BJ (cell line): Measurements from ENCODE around the gene VTI1B. TPM values are rescaled to one million over a fixed set of nuclear protein-coding genes. Genes with fewer than 3 reads are reported as not detected.
"Not testable (repeated sequence)": the region's sequence is repeated elsewhere in the genome, so short reads cannot be mapped to it uniquely, and the experiment has no call there.

Source experiments
- CTCF ChIA-PET: fragments of 350-600 bp; formaldehyde crosslinking; extraction: SDS; loops from one replicate; lab custom pipeline; 2021; ENCODE audit warnings: antibody characterized with exemption, inconsistent platforms; lab: Yijun Ruan, JAX
- POLR2A ChIA-PET: fragments of 300-600 bp; sonication (Branson Sonifier 250); formaldehyde crosslinking; extraction: SDS; loops from one replicate; lab custom pipeline; 2021; ENCODE audit warnings: antibody characterized with exemption; lab: Charles Lee
- DNase-seq: peaks from one replicate; pipeline ENCODE4 v3.0.0-alpha.2; 2011; ENCODE audit warnings: low read depth
- H3K27me3 ChIP-seq: 2 replicates; pipeline ENCODE4 v1.6.0; 2011; ENCODE audit warnings: low read length; ENCODE audit not compliant: control insufficient read depth, insufficient read depth
- H3K36me3 ChIP-seq: 2 replicates; pipeline ENCODE4 v1.5.1; 2011; ENCODE audit warnings: low read length; ENCODE audit not compliant: control insufficient read depth, insufficient read depth
- H3K4me3 ChIP-seq: 2 replicates; pipeline ENCODE4 v1.5.1; 2011; ENCODE audit warnings: low read depth, mild to moderate bottlenecking, control low read depth, low read length
- polyA plus RNA-seq: library from polyadenylated mRNA; depleted of rRNA; stranded (reverse); fragments of >200 nt; gene quantifications from 2 replicates; pipeline ENCODE4 v1.2.3, GENCODE V29; 2011
- TF ChIP-seq, protein P1 (sequence below): IDR thresholded peaks from 2 replicates; pipeline ENCODE4 v1.5.1; 2011; ENCODE audit warnings: low read depth, mild to moderate bottlenecking, control low read depth, inconsistent platforms, low read length, moderate library complexity; ENCODE audit not compliant: insufficient read depth

The VTI1B gene
- polyA plus RNA-seq, 1 experiment, result 66.2 TPM

GRCh38 chr14:67718265-67718664 is 43.8 kb upstream of the VTI1B start:
- H3K4me3 ChIP-seq, result no peak overlapping the region
- CTCF ChIA-PET, result interaction anchor here (1.0 kb wide), 1 partner anchor 134 kb away, joined by 3 read pairs; no protein-coding TSS in a partner anchor
- no peak for DNase-seq
- POLR2A ChIA-PET, result no interaction called here
- TF ChIP-seq, protein P1, sequence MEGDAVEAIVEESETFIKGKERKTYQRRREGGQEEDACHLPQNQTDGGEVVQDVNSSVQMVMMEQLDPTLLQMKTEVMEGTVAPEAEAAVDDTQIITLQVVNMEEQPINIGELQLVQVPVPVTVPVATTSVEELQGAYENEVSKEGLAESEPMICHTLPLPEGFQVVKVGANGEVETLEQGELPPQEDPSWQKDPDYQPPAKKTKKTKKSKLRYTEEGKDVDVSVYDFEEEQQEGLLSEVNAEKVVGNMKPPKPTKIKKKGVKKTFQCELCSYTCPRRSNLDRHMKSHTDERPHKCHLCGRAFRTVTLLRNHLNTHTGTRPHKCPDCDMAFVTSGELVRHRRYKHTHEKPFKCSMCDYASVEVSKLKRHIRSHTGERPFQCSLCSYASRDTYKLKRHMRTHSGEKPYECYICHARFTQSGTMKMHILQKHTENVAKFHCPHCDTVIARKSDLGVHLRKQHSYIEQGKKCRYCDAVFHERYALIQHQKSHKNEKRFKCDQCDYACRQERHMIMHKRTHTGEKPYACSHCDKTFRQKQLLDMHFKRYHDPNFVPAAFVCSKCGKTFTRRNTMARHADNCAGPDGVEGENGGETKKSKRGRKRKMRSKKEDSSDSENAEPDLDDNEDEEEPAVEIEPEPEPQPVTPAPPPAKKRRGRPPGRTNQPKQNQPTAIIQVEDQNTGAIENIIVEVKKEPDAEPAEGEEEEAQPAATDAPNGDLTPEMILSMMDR, result no peak
- no peaks in the 10 kb centered on the region for H3K36me3 ChIP-seq
- H3K27me3 ChIP-seq, result peaks cover 9% of the 10 kb centered on the region

- ChIA-PET POLR2A (no interaction called here), CTCF (no interaction called here)
- TF ChIP-seq, protein P1, result no peak
- Histone ChIP-seq H3K4me3 (no peak overlapping the region), H3K27me3 (peaks cover 9% of the 10 kb centered on the region), H3K36me3 (no peaks in the 10 kb centered on the region)
- DNase-seq, result no peak
These were observed 42.6 kb upstream of the VTI1B start for GRCh38 chr14:67717048-67717447.

GRCh38 chr14:67710209-67710608 is 35.8 kb upstream of the VTI1B start:
- peaks cover 1% of the 10 kb centered on the region; the same call in 1 of the 2 replicates for H3K27me3 ChIP-seq
- no peaks in the 10 kb centered on the region for H3K36me3 ChIP-seq
- POLR2A ChIA-PET, result interaction anchor here (0.7 kb wide), 1 partner anchor 72 kb away, joined by 4 read pairs; no protein-coding TSS in a partner anchor
- CTCF ChIA-PET, result interaction anchor here (1.1 to 2.2 kb wide), 2 partner anchors 11 to 281 kb away, joined by 3 to 7 read pairs; no protein-coding TSS in a partner anchor
- TF ChIP-seq, protein P1, result no peak
- no peak overlapping the region for H3K4me3 ChIP-seq
- no peak for DNase-seq

GRCh38 chr14:67709796-67710195 is 35.4 kb upstream of the VTI1B start:
- not testable (repeated sequence) for DNase-seq, H3K27me3 ChIP-seq, H3K36me3 ChIP-seq, H3K4me3 ChIP-seq
- ChIA-PET POLR2A (interaction anchor here (0.7 kb wide), 1 partner anchor 73 kb away, joined by 4 read pairs; no protein-coding TSS in a partner anchor), CTCF (interaction anchor here (1.1 to 2.2 kb wide), 2 partner anchors 12 to 281 kb away, joined by 3 to 7 read pairs; no protein-coding TSS in a partner anchor)

- H3K36me3 ChIP-seq, DNase-seq, POLR2A ChIA-PET, H3K27me3 ChIP-seq, H3K4me3 ChIP-seq: not testable (repeated sequence)
- CTCF ChIA-PET, result interaction anchor here (2.2 to 3.2 kb wide), 2 partner anchors 12 to 125 kb away, joined by 7 to 25 read pairs; no protein-coding TSS in a partner anchor
These were observed 34.9 kb upstream of the VTI1B start for GRCh38 chr14:67709346-67709745.

DNA sequence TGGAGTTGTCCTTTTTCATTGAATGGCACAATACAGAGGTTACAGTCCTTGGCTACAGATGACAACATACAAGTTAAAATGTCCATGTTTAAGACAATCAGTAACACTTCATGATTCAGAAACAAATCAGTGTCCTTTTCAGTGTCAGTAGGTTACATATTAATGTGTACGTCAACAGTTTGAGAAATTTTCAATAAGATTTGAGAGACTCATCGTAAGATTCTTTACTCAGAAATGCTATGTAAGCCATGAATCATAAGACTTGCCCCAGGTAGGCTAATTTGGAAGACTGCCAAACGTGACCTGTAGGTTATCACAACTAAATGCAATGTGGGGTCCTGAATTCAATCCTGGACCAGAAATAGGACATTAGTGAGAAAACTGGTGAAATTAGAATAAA is 30.8 kb upstream of the VTI1B start:
- no peaks in the 10 kb centered on the region for H3K27me3 ChIP-seq
- H3K36me3 ChIP-seq, result no peaks in the 10 kb centered on the region
- TF ChIP-seq, protein P1, result no peak
- DNase-seq, result no peak
- no peak overlapping the region for H3K4me3 ChIP-seq
- CTCF ChIA-PET, result interaction anchor here (0.9 to 6.9 kb wide), 24 partner anchors 8 to 294 kb away, joined by 3 to 189 read pairs (median 9); partner anchors contain the start of genes ARG2, PIGH, PLEKHH1 and RDH11
- POLR2A ChIA-PET, result no interaction called here
